OCI-LY1 (cell line): ENCODE data around the gene F7.

Experiments used
- CTCF ChIP-seq: fragments of 200-600 bp; sonication (generic), shearing (Covaris generic); IDR thresholded peaks from 2 replicates; pipeline ENCODE4 v1.5.1; 2017; ENCODE audit warnings: mild to moderate bottlenecking, antibody characterized with exemption, low read length, moderate library complexity, mixed read lengths
- EZH2 ChIP-seq: fragments of 200-600 bp; sonication (generic), shearing (Covaris generic); IDR thresholded peaks from 2 replicates; pipeline ENCODE4 v1.8.0; 2017; ENCODE audit warnings: borderline replicate concordance, mixed run types, mild to moderate bottlenecking, antibody characterized with exemption, low read length, moderate library complexity, mixed read lengths

- no peak for TF ChIP-seq CTCF
- TF ChIP-seq EZH2: no peak
These were observed 9.1 kb downstream of the F7 start for GRCh38 chr13:113114511-113115362.
